Measurements from ENCODE around the gene SLC6A7. TPM values are rescaled to one million over a fixed set of nuclear protein-coding genes. Genes with fewer than 3 reads are reported as not detected.

Gene SLC6A7
- total RNA-seq, 4 donors from 2014 or later = 0.07 TPM; not detected in 3

GRCh38 chr5:150142959-150143349 lies 46.9 kb upstream of the SLC6A7 start:
- H3K4me1 ChIP-seq = peaks cover 0 to 12% of the 10 kb centered on the region in 2 donors
- intact Hi-C loops (cut with DNase I; ENCODE audit: low total_unique reads) = no loop called here
- H3K27me3 ChIP-seq = no peaks in the 10 kb centered on the region
- in situ Hi-C loops (cut with MboI; ENCODE audit: low sequenced_read_pairs in 4 of 4) = no loop called here
- peak overlapping the region in 1 of 4 donors; percentile 37 for H3K4me3 ChIP-seq
- peak; percentile 84 to 85 for ATAC-seq
- DNase-seq = peak; percentile 40 to 66
- TF ChIP-seq, protein P1, sequence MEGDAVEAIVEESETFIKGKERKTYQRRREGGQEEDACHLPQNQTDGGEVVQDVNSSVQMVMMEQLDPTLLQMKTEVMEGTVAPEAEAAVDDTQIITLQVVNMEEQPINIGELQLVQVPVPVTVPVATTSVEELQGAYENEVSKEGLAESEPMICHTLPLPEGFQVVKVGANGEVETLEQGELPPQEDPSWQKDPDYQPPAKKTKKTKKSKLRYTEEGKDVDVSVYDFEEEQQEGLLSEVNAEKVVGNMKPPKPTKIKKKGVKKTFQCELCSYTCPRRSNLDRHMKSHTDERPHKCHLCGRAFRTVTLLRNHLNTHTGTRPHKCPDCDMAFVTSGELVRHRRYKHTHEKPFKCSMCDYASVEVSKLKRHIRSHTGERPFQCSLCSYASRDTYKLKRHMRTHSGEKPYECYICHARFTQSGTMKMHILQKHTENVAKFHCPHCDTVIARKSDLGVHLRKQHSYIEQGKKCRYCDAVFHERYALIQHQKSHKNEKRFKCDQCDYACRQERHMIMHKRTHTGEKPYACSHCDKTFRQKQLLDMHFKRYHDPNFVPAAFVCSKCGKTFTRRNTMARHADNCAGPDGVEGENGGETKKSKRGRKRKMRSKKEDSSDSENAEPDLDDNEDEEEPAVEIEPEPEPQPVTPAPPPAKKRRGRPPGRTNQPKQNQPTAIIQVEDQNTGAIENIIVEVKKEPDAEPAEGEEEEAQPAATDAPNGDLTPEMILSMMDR (IDR thresholded peaks at IDR 0.05 in 4 of 5, conservative IDR thresholded peaks at IDR 0.05 in 1 of 5) = no peak
- TF ChIP-seq POLR2A (IDR thresholded peaks at IDR 0.05) = peak in 1 of 2 donors; percentile 15
- H3K36me3 ChIP-seq = no peaks in the 10 kb centered on the region
- peak overlapping the region; percentile 75 to 82 (median 78) for H3K27ac ChIP-seq
- no peaks in the 10 kb centered on the region for H3K9me3 ChIP-seq

GRCh38 chr5:150143350-150144245 lies 46.3 kb upstream of the SLC6A7 start:
- in situ Hi-C loops (cut with MboI; ENCODE audit: low sequenced_read_pairs in 4 of 4) (no loop called here), intact Hi-C loops (cut with DNase I; ENCODE audit: low total_unique reads) (no loop called here)

GRCh38 chr5:150144246-150144801 lies 45.5 kb upstream of the SLC6A7 start:
- H3K4me1 ChIP-seq = peaks cover 0 to under 1% of the 10 kb centered on the region in 2 donors
- H3K36me3 ChIP-seq = no peaks in the 10 kb centered on the region
- DNase-seq (peak; percentile 45), ATAC-seq (peak; percentile 10 to 25)
- H3K27me3 ChIP-seq = no peaks in the 10 kb centered on the region
- in situ Hi-C loops (cut with MboI; ENCODE audit: low sequenced_read_pairs in 4 of 4) = no loop called here
- peak overlapping the region; percentile 75 to 82 (median 78) for H3K27ac ChIP-seq
- intact Hi-C loops (cut with DNase I; ENCODE audit: low total_unique reads) = no loop called here
- TF ChIP-seq, protein P1 (IDR thresholded peaks at IDR 0.05 in 4 of 5, conservative IDR thresholded peaks at IDR 0.05 in 1 of 5) = no peak
- no peak for TF ChIP-seq POLR2A (IDR thresholded peaks at IDR 0.05)
- H3K4me3 ChIP-seq = peak overlapping the region in 3 of 4 donors; percentile 3 to 37 (median 22)
- no peaks in the 10 kb centered on the region for H3K9me3 ChIP-seq

More at GRCh38 chr5:150143350-150144245, 46.3 kb upstream of the SLC6A7 start:
- TF ChIP-seq, protein P1 (IDR thresholded peaks at IDR 0.05 in 4 of 5, conservative IDR thresholded peaks at IDR 0.05 in 1 of 5) = no peak
- peak in 1 of 2 donors; percentile 13 for TF ChIP-seq POLR2A (IDR thresholded peaks at IDR 0.05)
- peak; percentile 59 to 79 for DNase-seq
- H3K4me3 ChIP-seq = peak overlapping the region in 3 of 4 donors; percentile 3 to 37 (median 22)
- peak; percentile 57 to 61 for ATAC-seq
- H3K27ac ChIP-seq = peak overlapping the region; percentile 75 to 82 (median 78)
- H3K4me1 ChIP-seq = peaks cover 0 to 8% of the 10 kb centered on the region in 2 donors
- H3K36me3 ChIP-seq = no peaks in the 10 kb centered on the region
- no peaks in the 10 kb centered on the region for H3K9me3 ChIP-seq
- H3K27me3 ChIP-seq = no peaks in the 10 kb centered on the region

DNA sequence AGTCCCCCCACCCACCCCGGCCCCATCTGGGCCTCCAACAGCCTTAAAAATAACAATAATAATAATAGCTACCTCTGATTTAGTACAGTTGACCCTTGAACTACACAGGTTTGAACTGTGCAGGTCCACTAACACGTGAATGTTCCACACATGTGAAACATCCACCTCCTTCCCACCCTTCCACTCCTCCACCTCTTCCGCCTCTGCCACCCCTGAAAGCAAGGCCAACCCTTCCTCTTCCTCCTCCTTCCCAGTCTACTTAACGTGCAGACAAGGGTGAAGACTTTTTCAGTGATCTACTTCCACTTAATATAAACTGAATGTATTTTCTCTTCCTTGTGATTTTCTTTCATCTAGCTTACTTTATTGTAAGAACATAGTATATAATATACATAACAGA lies 45.0 kb upstream of the SLC6A7 start:
- H3K27me3 ChIP-seq = no peaks in the 10 kb centered on the region
- in situ Hi-C loops (cut with MboI; ENCODE audit: low sequenced_read_pairs in 4 of 4) (no loop called here), intact Hi-C loops (cut with DNase I; ENCODE audit: low total_unique reads) (no loop called here)
- DNase-seq (no peak), ATAC-seq (no peak)
- H3K9me3 ChIP-seq = no peaks in the 10 kb centered on the region
- H3K4me3 ChIP-seq = peak overlapping the region in 1 of 4 donors; percentile 37
- H3K4me1 ChIP-seq = no peaks in the 10 kb centered on the region
- H3K27ac ChIP-seq = peak overlapping the region; percentile 75 to 82 (median 78)
- H3K36me3 ChIP-seq = no peaks in the 10 kb centered on the region
- TF ChIP-seq, protein P1 (IDR thresholded peaks at IDR 0.05 in 4 of 5, conservative IDR thresholded peaks at IDR 0.05 in 1 of 5) = no peak
- no peak for TF ChIP-seq POLR2A (IDR thresholded peaks at IDR 0.05)

Measured in gastrocnemius medialis (tissue), 4 donors.